Stimulated activated CD8-positive, alpha-beta memory T cell treated with anti-CD3 and anti-CD28 coated beads, Interleukin-7, amount 100 ng/mL, for 24 hours (primary cell): ENCODE measurements around the gene ASF1A.

Experiments used
- DNase-seq: peaks from one replicate; pipeline ENCODE4 v3.0.0-alpha.2; 2020; ENCODE audit warnings: low read depth

ASF1A gene

GRCh38 chr6:118913161-118913560 lies 19.2 kb downstream of the ASF1A start:
- no peak for DNase-seq

GRCh38 chr6:118914598-118914997 lies 20.6 kb downstream of the ASF1A start:
- DNase-seq: no peak

- no peak for DNase-seq
These were observed 23.8 kb downstream of the ASF1A start for GRCh38 chr6:118917546-118918328.

- no peak for DNase-seq
These were observed 24.4 kb downstream of the ASF1A start for GRCh38 chr6:118918329-118918725.

GRCh38 chr6:118921084-118921483 lies 27.1 kb downstream of the ASF1A start:
- no peak for DNase-seq

GRCh38 chr6:118923035-118923434 lies 29.1 kb downstream of the ASF1A start:
- no peak for DNase-seq

GRCh38 chr6:118930680-118931079 lies 36.7 kb downstream of the ASF1A start:
- DNase-seq: no peak

GRCh38 chr6:118931436-118931835 lies 37.5 kb downstream of the ASF1A start:
- no peak for DNase-seq

- DNase-seq: no peak
These were observed 38.5 kb downstream of the ASF1A start for GRCh38 chr6:118932421-118932820.

GRCh38 chr6:118933855-118934460 lies 40.0 kb downstream of the ASF1A start:
- DNase-seq: no peak

- peak; percentile 73 for DNase-seq
These were observed 40.7 kb downstream of the ASF1A start, which contains the start of gene MCM9 for GRCh38 chr6:118934461-118935330. Gene MCM9 (minus strand): TSS chr6:118935159. CDS start chr6:118931723, 3,436 bp downstream.

- no peak for DNase-seq
These were observed 41.3 kb downstream of the ASF1A start for GRCh38 chr6:118935331-118935668.

GRCh38 chr6:118935978-118936703 lies 42.2 kb downstream of the ASF1A start:
- DNase-seq: no peak

GRCh38 chr6:118939683-118940082 lies 45.7 kb downstream of the ASF1A start:
- no peak for DNase-seq

GRCh38 chr6:118940770-118941169 lies 46.8 kb downstream of the ASF1A start:
- no peak for DNase-seq

- no peak for DNase-seq
These were observed 51.3 kb downstream of the ASF1A start for GRCh38 chr6:118945217-118945616.

- no peak for DNase-seq
These were observed 58.7 kb downstream of the ASF1A start for GRCh38 chr6:118952683-118953082.

GRCh38 chr6:118953391-118953790 lies 59.4 kb downstream of the ASF1A start:
- DNase-seq: no peak
